GM06990 (cell line): ENCODE results near the gene SLC6A3.
"Not testable (repeated sequence)": the region's sequence is repeated elsewhere in the genome, so short reads cannot be mapped to it uniquely, and the experiment has no call there.

Source experiments
- DNase-seq: peaks from one replicate; pipeline ENCODE4 v3.0.0-alpha.2; 2011; ENCODE audit not compliant: insufficient read length; ENCODE audit errors: extremely low read depth
- H3K27me3 ChIP-seq: replicated peaks from 2 replicates; pipeline ENCODE4 v1.6.0; 2011; ENCODE audit warnings: low read length; ENCODE audit not compliant: control insufficient read depth, insufficient read depth
- H3K36me3 ChIP-seq: 2 replicates; pipeline ENCODE4 v1.5.1; 2011; ENCODE audit warnings: low read length; ENCODE audit not compliant: control insufficient read depth, insufficient read depth
- H3K4me3 ChIP-seq: replicated peaks from 2 replicates; pipeline ENCODE4 v1.5.1; 2011; ENCODE audit warnings: low read depth, mild to moderate bottlenecking, control low read depth, low read length
- CTCF ChIP-seq: IDR thresholded peaks from 2 replicates; pipeline ENCODE4 v1.5.1; 2011; ENCODE audit warnings: low read length, control low read depth, mild to moderate bottlenecking, inconsistent platforms; ENCODE audit not compliant: insufficient read depth, poor library complexity, severe bottlenecking

The SLC6A3 gene

GRCh38 chr5:1429066-1429465, 16.2 kb downstream of the SLC6A3 start:
- Histone ChIP-seq H3K36me3 (no peaks in the 10 kb centered on the region), H3K27me3 (no peaks in the 10 kb centered on the region), H3K4me3 (no peak overlapping the region)
- DNase-seq: no peak
- no peak for TF ChIP-seq CTCF

GRCh38 chr5:1428107-1428506, 17.1 kb downstream of the SLC6A3 start:
- DNase-seq: no peak
- Histone ChIP-seq H3K4me3 (no peak overlapping the region), H3K27me3 (no peaks in the 10 kb centered on the region), H3K36me3 (no peaks in the 10 kb centered on the region)
- no peak for TF ChIP-seq CTCF

- no peak overlapping the region for H3K4me3 ChIP-seq
- H3K27me3 ChIP-seq: no peaks in the 10 kb centered on the region
- no peak for TF ChIP-seq CTCF
- no peaks in the 10 kb centered on the region for H3K36me3 ChIP-seq
- DNase-seq: no peak
Measured at GRCh38 chr5:1424716-1425115, 20.5 kb downstream of the SLC6A3 start.

GRCh38 chr5:1423901-1424603, 21.2 kb downstream of the SLC6A3 start:
- TF ChIP-seq CTCF: no peak
- no peak for DNase-seq
- Histone ChIP-seq H3K27me3 (no peaks in the 10 kb centered on the region), H3K4me3 (no peak overlapping the region), H3K36me3 (no peaks in the 10 kb centered on the region)

- H3K4me3 ChIP-seq, DNase-seq, H3K27me3 ChIP-seq, H3K36me3 ChIP-seq: not testable (repeated sequence)
Measured at GRCh38 chr5:1422522-1422921, 22.7 kb downstream of the SLC6A3 start.

- Histone ChIP-seq H3K27me3 (no peaks in the 10 kb centered on the region), H3K36me3 (no peaks in the 10 kb centered on the region), H3K4me3 (no peak overlapping the region)
- no peak for TF ChIP-seq CTCF
- no peak for DNase-seq
Measured at GRCh38 chr5:1421521-1422341, 23.5 kb downstream of the SLC6A3 start.
